Measurements from ENCODE around the gene RRAGD.

Gene RRAGD

GRCh38 chr6:89360415-89360999, 51.6 kb downstream of the RRAGD start:
- TF ChIP-seq POLR2A (IDR thresholded peaks at IDR 0.05; ENCODE audit: extremely low read depth, insufficient read length) (no peak), MAX (IDR thresholded peaks at IDR 0.05; ENCODE audit: low read depth, low read length) (no peak), CTCF (IDR thresholded peaks at IDR 0.05; ENCODE audit: low read depth, low read length) (no peak), MYC (IDR thresholded peaks at IDR 0.05; ENCODE audit: low read depth, low read length) (no peak)
- no peak overlapping the region for H3K4me3 ChIP-seq (ENCODE audit: low read depth, low read length)
- peak; percentile 31 for DNase-seq (ENCODE audit: low read depth)

- TF ChIP-seq POLR2A (IDR thresholded peaks at IDR 0.05; ENCODE audit: extremely low read depth, insufficient read length) (no peak), MAX (IDR thresholded peaks at IDR 0.05; ENCODE audit: low read depth, low read length) (0 out of 2 replicates have a peak, but pooled peaks have one; percentile 17), MYC (IDR thresholded peaks at IDR 0.05; ENCODE audit: low read depth, low read length) (no peak), CTCF (IDR thresholded peaks at IDR 0.05; ENCODE audit: low read depth, low read length) (no peak)
- peak; percentile 11 for DNase-seq (ENCODE audit: low read depth)
- no peak overlapping the region for H3K4me3 ChIP-seq (ENCODE audit: low read depth, low read length)
These were observed 52.5 kb downstream of the RRAGD start for GRCh38 chr6:89359561-89359960.

- no peak for TF ChIP-seq POLR2A (IDR thresholded peaks at IDR 0.05; ENCODE audit: extremely low read depth, insufficient read length)
- TF ChIP-seq CTCF (IDR thresholded peaks at IDR 0.05; ENCODE audit: low read depth, low read length): no peak
- no peak for TF ChIP-seq MAX (IDR thresholded peaks at IDR 0.05; ENCODE audit: low read depth, low read length)
- no peak for TF ChIP-seq MYC (IDR thresholded peaks at IDR 0.05; ENCODE audit: low read depth, low read length)
- DNase-seq (ENCODE audit: low read depth): peak; percentile 55
- H3K4me3 ChIP-seq (ENCODE audit: low read depth, low read length): peak overlapping the region; percentile 41
These were observed 54.7 kb downstream of the RRAGD start for GRCh38 chr6:89357390-89357789.

- TF ChIP-seq MYC (IDR thresholded peaks at IDR 0.05; ENCODE audit: low read depth, low read length): no peak
- no peak for DNase-seq (ENCODE audit: low read depth)
- H3K4me3 ChIP-seq (ENCODE audit: low read depth, low read length): peak overlapping the region; percentile 41
These were observed 55.4 kb downstream of the RRAGD start for GRCh38 chr6:89356642-89357170.

- no peak overlapping the region for H3K4me3 ChIP-seq (ENCODE audit: low read depth, low read length)
- no peak for DNase-seq (ENCODE audit: low read depth)
- TF ChIP-seq MYC (IDR thresholded peaks at IDR 0.05; ENCODE audit: low read depth, low read length): no peak
- no peak for TF ChIP-seq POLR2A (IDR thresholded peaks at IDR 0.05; ENCODE audit: extremely low read depth, insufficient read length)
- no peak for TF ChIP-seq MAX (IDR thresholded peaks at IDR 0.05; ENCODE audit: low read depth, low read length)
- TF ChIP-seq CTCF (IDR thresholded peaks at IDR 0.05; ENCODE audit: low read depth, low read length): no peak
These were observed 56.4 kb downstream of the RRAGD start for GRCh38 chr6:89355511-89356194.

- no peak for DNase-seq (ENCODE audit: low read depth)
- TF ChIP-seq CTCF (IDR thresholded peaks at IDR 0.05; ENCODE audit: low read depth, low read length): no peak
- TF ChIP-seq MYC (IDR thresholded peaks at IDR 0.05; ENCODE audit: low read depth, low read length): no peak
- TF ChIP-seq POLR2A (IDR thresholded peaks at IDR 0.05; ENCODE audit: extremely low read depth, insufficient read length): no peak
- TF ChIP-seq MAX (IDR thresholded peaks at IDR 0.05; ENCODE audit: low read depth, low read length): no peak
- no peak overlapping the region for H3K4me3 ChIP-seq (ENCODE audit: low read depth, low read length)
These were observed 58.2 kb downstream of the RRAGD start for GRCh38 chr6:89353702-89354392.

Data from NB4 (cell line).